ENCODE data around the gene MYH16. TPM values are rescaled to one million over a fixed set of nuclear protein-coding genes. Genes with fewer than 3 reads are reported as not detected.

Gene MYH16
- total and polyA plus RNA-seq, 2 experiments from 2014 or later: not detected

GRCh38 chr7:99257065-99257464 is 15.6 kb upstream of the MYH16 start (continued):
- TF ChIP-seq ZNF462 (CRISPR knock-in tag; IDR thresholded peaks at IDR 0.05) (no peak), JUNB (IDR thresholded peaks at IDR 0.05; ENCODE audit: unreplicated experiment) (no peak), ZNF331 (CRISPR knock-in tag; IDR thresholded peaks at IDR 0.05; ENCODE audit: low read depth) (no peak), EZH2phosphoT487 (IDR thresholded peaks at IDR 0.05; ENCODE audit: unreplicated experiment) (no peak), REST (IDR thresholded peaks at IDR 0.05; ENCODE audit: unreplicated experiment) (no peak), EZH2 (IDR thresholded peaks at IDR 0.05; ENCODE audit: low read depth, unreplicated experiment) (no peak), POLR2AphosphoS5 (IDR thresholded peaks at IDR 0.05; ENCODE audit: low read depth) (no peak), STAT1 (IDR thresholded peaks at IDR 0.05; ENCODE audit: unreplicated experiment) (no peak), ETS1 (IDR thresholded peaks at IDR 0.05) (no peak)
